Loucy (cell line): ENCODE results near the gene VPS35L.

ENCODE experiments used
- H2AFZ ChIP-seq: fragments of 200-600 bp; sonication (generic); 2 replicates; pipeline ENCODE4 v1.6.0; 2016; ENCODE audit warnings: antibody characterized with exemption, mild to moderate bottlenecking, low read length, moderate library complexity
- H3F3A ChIP-seq: fragments of 200-600 bp; 2 replicates; pipeline ENCODE4 v1.6.0; 2016; ENCODE audit warnings: antibody characterized with exemption, low read depth, mild to moderate bottlenecking
- H3K27me3 ChIP-seq: fragments of 200-600 bp; sonication (generic); 2 replicates; pipeline ENCODE4 v1.6.1; 2014; ENCODE audit warnings: low read length, mild to moderate bottlenecking; ENCODE audit not compliant: insufficient read depth, poor library complexity, severe bottlenecking
- H3K36me3 ChIP-seq: fragments of 200-600 bp; sonication (generic); 2 replicates; pipeline ENCODE4 v1.6.1; 2016; ENCODE audit warnings: low read length; ENCODE audit not compliant: insufficient read depth
- H3K4me1 ChIP-seq: fragments of 200-600 bp; sonication (generic); 2 replicates; pipeline ENCODE4 v1.5.1; 2014; ENCODE audit warnings: low read length, mild to moderate bottlenecking; ENCODE audit not compliant: insufficient read depth, poor library complexity, severe bottlenecking
- H3K4me2 ChIP-seq: fragments of 200-600 bp; sonication (generic); 2 replicates; pipeline ENCODE4 v1.6.0; 2014; ENCODE audit warnings: antibody characterized with exemption, low read length, low read depth, mild to moderate bottlenecking; ENCODE audit not compliant: poor library complexity, severe bottlenecking
- H3K4me3 ChIP-seq: fragments of 200-600 bp; sonication (generic); 2 replicates; pipeline ENCODE4 v1.5.1; 2014; ENCODE audit warnings: low read length, mild to moderate bottlenecking, mixed read lengths; ENCODE audit not compliant: poor library complexity, severe bottlenecking
- H3K79me2 ChIP-seq: fragments of 200-600 bp; sonication (generic); 2 replicates; pipeline ENCODE4 v1.6.1; 2014; ENCODE audit warnings: low read length; ENCODE audit not compliant: insufficient read depth
- H3K9ac ChIP-seq: fragments of 200-600 bp; sonication (generic); 2 replicates; pipeline ENCODE4 v1.6.0; 2014; ENCODE audit warnings: mild to moderate bottlenecking, low read depth, low read length, moderate library complexity; ENCODE audit not compliant: poor library complexity, severe bottlenecking
- H3K9me2 ChIP-seq: fragments of 200-600 bp; sonication (generic); replicated peaks from 2 replicates; pipeline ENCODE4 v1.6.1; 2016; ENCODE audit warnings: low read depth, low read length, mixed read lengths
- H3K9me3 ChIP-seq: fragments of 200-600 bp; sonication (generic); 2 replicates; pipeline ENCODE4 v1.6.1; 2014; ENCODE audit warnings: mild to moderate bottlenecking, antibody characterized with exemption, low read length, low read depth; ENCODE audit not compliant: insufficient read depth
- H4K20me1 ChIP-seq: fragments of 200-600 bp; sonication (generic); 2 replicates; pipeline ENCODE4 v1.6.0; 2014; ENCODE audit warnings: antibody characterized with exemption, low read length, mild to moderate bottlenecking; ENCODE audit not compliant: insufficient read depth, poor library complexity, severe bottlenecking
- EZH2phosphoT487 ChIP-seq: fragments of 200-600 bp; IDR thresholded peaks from 2 replicates; pipeline ENCODE4 v1.6.1; 2018; ENCODE audit warnings: antibody characterized with exemption, mild to moderate bottlenecking, moderate library complexity, borderline replicate concordance
- TF ChIP-seq, protein P1 (sequence below): fragments of 200-600 bp; sonication (generic); conservative IDR thresholded peaks from 2 replicates; pipeline ENCODE4 v1.5.1; 2014; ENCODE audit warnings: mild to moderate bottlenecking, antibody characterized with exemption, low read length

VPS35L gene

GRCh38 chr16:19685176-19685575 lies 129.7 kb downstream of the VPS35L start:
- Histone ChIP-seq H3K36me3 (peaks cover 3% of the 10 kb centered on the region; the same call in 1 of the 2 replicates), H3K4me1 (no peaks in the 10 kb centered on the region), H4K20me1 (no peaks in the 10 kb centered on the region), H3K27me3 (no peaks in the 10 kb centered on the region), H3K9ac (no peak overlapping the region), H3K9me3 (no peaks in the 10 kb centered on the region), H2AFZ (no peak overlapping the region), H3K79me2 (no peaks in the 10 kb centered on the region), H3K4me2 (no peak overlapping the region), H3K4me3 (no peak overlapping the region), H3F3A (no peaks in the 10 kb centered on the region), H3K9me2 (no peaks in the 10 kb centered on the region)
- TF ChIP-seq, protein P1, sequence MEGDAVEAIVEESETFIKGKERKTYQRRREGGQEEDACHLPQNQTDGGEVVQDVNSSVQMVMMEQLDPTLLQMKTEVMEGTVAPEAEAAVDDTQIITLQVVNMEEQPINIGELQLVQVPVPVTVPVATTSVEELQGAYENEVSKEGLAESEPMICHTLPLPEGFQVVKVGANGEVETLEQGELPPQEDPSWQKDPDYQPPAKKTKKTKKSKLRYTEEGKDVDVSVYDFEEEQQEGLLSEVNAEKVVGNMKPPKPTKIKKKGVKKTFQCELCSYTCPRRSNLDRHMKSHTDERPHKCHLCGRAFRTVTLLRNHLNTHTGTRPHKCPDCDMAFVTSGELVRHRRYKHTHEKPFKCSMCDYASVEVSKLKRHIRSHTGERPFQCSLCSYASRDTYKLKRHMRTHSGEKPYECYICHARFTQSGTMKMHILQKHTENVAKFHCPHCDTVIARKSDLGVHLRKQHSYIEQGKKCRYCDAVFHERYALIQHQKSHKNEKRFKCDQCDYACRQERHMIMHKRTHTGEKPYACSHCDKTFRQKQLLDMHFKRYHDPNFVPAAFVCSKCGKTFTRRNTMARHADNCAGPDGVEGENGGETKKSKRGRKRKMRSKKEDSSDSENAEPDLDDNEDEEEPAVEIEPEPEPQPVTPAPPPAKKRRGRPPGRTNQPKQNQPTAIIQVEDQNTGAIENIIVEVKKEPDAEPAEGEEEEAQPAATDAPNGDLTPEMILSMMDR: no peak
- TF ChIP-seq EZH2phosphoT487: no peak

- TF ChIP-seq, protein P1: no peak
- TF ChIP-seq EZH2phosphoT487: no peak
- H3K27me3 ChIP-seq: no peaks in the 10 kb centered on the region
- no peak overlapping the region for H3K4me3 ChIP-seq
- H4K20me1 ChIP-seq: no peaks in the 10 kb centered on the region
- H2AFZ ChIP-seq: no peak overlapping the region
- no peaks in the 10 kb centered on the region for H3K9me3 ChIP-seq
- H3K36me3 ChIP-seq: peaks cover 3% of the 10 kb centered on the region; the same call in 1 of the 2 replicates
- no peak overlapping the region for H3K4me2 ChIP-seq
- no peaks in the 10 kb centered on the region for H3K79me2 ChIP-seq
- no peaks in the 10 kb centered on the region for H3K4me1 ChIP-seq
- no peaks in the 10 kb centered on the region for H3F3A ChIP-seq
- no peaks in the 10 kb centered on the region for H3K9me2 ChIP-seq
- no peak overlapping the region for H3K9ac ChIP-seq
These were observed 131.8 kb downstream of the VPS35L start for GRCh38 chr16:19687279-19687678.

DNA sequence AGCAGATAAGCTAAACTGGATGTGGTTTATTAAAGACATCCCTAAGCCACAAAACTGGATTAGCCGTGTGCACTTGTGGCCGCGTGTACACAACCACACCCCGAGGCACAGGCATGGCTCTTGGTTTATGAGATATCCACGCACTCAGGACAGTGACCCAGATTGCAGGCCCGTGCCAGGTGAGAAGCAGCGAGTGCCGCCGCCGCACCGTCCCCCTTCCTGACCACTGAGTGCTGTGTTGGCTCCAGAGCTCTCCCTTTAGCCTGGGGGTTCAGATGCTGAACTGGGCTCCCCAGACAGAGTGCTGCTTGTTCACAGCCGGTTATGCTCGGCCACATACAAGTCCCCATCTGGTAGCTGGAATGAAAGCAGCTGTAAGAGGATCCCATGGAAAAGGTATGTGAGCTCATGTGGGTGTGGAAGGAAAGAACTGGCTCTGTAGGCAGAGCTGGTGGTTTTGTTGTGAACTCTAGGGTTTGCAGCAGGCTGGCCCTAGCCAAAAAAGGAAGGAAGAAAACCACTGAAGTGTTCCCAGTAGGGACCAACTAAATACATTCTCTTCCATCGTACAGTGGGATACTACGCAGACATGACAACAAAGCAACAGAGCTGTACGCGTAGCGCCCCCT lies 133.0 kb downstream of the VPS35L start:
- H4K20me1 ChIP-seq: no peaks in the 10 kb centered on the region
- H3K4me2 ChIP-seq: no peak overlapping the region
- TF ChIP-seq, protein P1: no peak
- TF ChIP-seq EZH2phosphoT487: no peak
- H3K4me1 ChIP-seq: no peaks in the 10 kb centered on the region
- H3K79me2 ChIP-seq: no peaks in the 10 kb centered on the region
- no peaks in the 10 kb centered on the region for H3F3A ChIP-seq
- H3K9me2 ChIP-seq: no peaks in the 10 kb centered on the region
- H3K36me3 ChIP-seq: peaks cover under 1% of the 10 kb centered on the region; the same call in 1 of the 2 replicates
- H3K9me3 ChIP-seq: no peaks in the 10 kb centered on the region
- no peak overlapping the region for H2AFZ ChIP-seq
- H3K9ac ChIP-seq: no peak overlapping the region
- H3K4me3 ChIP-seq: no peak overlapping the region
- no peaks in the 10 kb centered on the region for H3K27me3 ChIP-seq
